Measurements from ENCODE around the gene AK5.
A peak's percentile ranks its signal among the peaks of the same experiment; 100 is the strongest.

AK5 gene

DNA sequence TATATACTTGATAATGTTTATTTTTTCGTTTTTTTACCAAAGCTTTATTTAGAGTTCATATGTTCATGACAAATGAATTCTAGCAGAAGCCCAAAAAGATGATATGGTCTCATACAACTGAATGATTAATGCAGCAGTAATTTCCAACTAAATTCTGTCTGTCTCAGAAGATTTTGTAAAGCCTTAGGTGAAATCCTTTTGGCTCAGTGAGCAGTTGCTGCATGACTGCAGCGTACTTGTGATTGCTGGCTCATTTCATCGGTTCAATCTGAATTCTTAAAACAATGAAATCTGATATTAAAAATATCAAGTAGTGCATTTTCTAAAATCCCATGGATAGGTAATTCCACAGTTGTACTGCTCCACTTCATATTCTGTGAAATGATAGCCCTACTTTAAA is 73.2 kb downstream of the AK5 start:
- no peak for DNase-seq

DNA sequence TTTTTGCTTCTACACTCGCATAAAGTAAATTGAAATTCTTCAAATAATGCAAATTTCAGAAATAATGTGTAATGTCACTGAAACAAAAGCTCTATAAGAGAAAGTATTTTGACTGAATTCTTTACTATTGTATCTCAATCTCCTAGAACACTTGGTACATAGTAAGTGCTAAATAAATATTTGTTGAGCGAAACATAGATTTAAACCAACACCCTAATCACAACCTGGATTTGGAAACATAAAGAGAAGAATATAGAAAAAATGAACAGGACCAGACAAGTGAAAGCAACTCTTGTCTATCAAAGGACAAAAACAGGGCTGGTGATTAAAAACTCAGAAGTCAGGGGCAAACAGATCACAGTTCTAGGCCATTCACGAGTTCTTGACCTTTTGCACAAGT is 74.3 kb downstream of the AK5 start:
- DNase-seq, result no peak

DNA sequence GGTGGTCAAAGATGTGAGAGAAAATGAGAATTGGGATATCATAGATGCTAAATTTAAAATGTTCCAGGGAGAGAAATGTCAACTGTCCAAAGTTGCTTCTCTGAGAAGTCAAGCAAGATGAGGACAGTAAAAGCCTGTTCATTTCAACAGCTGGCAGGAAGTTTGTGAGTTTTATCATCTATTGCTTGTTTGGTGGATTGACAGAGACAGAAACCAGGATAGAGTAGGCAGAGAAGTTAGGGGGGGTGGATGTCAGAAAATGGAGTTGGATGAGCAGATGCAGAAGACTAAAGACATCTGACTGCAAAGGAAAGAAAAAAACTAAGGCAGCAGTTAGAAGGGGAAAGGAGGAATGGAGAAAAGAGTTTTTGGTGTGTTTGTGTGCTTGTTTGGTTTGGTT is 78.4 kb downstream of the AK5 start:
- DNase-seq, result no peak

DNA sequence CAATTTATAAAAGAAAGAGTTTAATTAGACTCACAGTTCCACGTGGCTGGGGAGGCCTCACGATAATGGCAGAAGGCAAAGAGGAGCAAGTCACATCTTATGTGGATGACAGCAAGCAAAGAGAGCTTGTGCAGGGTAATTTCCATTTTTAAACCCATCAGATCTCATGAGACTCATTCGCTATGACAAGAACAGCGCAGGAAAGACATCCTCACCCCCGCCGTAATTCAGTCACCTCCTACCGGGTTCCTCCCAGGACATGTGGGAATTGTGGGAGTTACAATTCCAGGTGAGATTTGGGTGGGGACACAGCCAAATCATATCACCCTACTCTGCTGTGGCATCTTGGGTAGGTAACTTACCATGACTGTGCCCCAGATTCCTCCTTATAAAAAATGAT is 79.8 kb downstream of the AK5 start:
- DNase-seq, result no peak

DNA sequence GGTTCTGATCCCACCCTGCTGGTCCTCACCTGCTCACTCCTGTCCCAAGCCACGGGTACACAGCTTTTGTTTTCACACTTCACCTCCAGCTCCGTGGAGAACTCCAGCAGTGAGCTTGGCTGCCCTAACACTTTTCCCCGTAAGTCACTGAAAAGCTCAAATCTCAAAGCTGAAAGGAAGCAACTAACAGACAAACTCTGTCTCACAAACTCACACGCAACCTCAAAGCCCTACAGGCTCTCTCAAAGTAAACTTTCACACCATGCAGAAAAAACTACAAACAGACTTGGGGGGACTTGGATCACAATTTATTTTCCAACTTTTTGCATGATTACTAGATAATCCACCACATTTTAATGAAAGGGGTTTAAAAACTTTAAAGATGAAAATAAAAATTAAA is 88.3 kb downstream of the AK5 start:
- no peak for DNase-seq

DNA sequence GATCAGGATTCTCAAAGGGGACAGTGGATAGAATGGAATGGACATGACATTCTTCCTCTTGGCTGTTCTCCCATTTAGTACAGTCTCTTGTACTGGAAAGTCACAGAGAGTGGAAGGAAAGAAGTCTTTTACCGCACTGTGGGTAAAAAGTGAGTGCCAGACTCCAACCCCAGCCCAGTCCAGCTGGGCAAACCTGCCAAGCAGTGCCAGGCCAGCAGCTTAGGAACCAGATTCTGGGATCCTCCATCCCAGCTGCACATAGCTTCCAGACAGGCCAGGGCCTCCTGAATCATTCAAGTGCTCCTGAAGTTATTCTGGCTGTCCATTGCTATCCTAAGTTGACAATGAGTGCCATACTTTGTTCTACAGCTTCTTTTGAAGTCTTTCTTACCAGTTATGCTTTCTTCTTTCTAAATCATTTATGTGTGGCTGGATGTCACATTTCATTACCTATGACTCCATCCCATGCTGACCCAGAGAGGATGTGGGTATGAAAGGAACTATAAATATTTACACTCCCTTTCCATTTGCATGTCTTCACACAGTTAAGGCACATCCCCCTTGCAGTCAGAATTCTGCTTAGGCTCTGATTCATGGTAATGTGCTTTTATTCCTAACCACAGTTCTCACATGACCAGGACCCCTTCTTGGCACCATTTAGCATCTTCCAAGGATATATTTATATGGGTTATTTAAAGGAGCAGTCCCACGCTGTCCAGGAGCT is 88.9 kb downstream of the AK5 start:
- DNase-seq, result peak; percentile 6

DNA sequence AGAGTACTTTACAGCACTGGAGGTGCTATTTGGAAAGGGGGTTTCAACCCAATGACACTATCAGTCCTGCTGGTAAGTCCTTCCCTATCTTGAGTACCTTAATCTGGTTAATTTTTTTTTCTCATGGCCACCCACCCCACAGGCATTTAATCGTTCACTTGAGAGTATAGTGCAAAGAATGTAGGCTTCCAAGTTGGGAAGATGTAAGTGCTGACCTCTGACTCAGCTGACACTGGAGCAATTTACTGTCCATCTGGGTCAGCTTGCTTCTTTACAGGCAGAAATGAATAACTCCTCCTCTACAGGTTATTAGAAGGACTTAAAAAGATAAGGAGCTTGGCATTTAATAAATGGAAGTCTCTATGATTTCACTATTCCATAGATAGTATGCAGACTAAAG is 89.6 kb downstream of the AK5 start:
- DNase-seq, result no peak

DNA sequence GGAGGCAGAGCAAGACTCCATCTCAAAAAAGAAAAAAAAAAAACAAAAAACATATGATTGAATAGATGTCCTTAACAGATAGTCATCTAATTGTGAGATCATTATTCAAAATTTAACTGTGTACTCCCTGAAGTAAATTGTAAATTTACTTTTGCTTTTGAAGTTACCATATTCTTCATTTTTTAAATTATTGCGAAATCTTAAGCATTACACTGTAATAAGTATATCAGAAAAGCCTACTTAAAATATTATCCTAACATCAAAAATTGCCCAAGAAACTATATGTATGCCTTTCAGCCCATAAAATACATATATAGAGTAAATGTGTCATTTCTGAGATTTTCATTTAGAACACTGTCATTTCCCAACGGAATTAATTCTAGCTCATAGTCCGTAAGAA is 91.9 kb downstream of the AK5 start:
- DNase-seq, result no peak

DNA sequence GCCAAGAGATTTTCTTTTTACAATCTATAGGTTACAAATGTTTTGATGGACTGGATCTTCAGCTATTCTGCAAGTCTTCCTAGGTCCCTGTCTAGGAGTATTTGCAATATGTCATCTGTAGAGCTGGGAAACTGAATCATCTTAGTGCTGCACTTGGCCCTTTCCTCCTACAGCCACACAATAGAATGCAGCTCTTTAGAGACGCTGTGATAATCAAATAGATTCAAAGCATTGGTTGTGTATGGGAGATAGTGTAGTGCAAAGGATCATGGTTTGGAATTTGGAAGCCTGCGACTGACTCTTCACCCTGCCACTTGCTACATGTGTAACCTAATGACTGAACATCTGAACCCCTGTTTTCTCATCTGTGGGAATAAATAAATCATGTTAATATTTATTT is 93.7 kb downstream of the AK5 start:
- DNase-seq, result no peak

DNA sequence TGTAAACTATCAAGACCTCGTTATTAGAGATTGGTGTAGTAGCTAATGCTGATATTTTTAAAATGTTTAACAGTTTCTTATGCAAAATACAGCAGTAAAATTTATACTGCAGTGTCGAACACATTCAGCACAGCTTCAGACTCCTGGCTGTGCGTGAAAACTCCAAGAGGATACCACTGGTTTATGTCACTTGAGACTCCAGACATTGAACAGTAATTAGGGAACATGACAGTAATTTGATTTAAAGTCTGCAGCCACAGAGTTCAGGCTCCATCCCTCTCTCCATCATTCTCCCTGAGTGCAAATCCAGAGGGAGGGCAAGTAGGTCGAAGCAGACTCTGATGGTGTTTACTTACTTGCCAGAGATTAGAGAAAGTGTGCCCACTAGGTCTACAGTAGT is 94.2 kb downstream of the AK5 start:
- no peak for DNase-seq

DNA sequence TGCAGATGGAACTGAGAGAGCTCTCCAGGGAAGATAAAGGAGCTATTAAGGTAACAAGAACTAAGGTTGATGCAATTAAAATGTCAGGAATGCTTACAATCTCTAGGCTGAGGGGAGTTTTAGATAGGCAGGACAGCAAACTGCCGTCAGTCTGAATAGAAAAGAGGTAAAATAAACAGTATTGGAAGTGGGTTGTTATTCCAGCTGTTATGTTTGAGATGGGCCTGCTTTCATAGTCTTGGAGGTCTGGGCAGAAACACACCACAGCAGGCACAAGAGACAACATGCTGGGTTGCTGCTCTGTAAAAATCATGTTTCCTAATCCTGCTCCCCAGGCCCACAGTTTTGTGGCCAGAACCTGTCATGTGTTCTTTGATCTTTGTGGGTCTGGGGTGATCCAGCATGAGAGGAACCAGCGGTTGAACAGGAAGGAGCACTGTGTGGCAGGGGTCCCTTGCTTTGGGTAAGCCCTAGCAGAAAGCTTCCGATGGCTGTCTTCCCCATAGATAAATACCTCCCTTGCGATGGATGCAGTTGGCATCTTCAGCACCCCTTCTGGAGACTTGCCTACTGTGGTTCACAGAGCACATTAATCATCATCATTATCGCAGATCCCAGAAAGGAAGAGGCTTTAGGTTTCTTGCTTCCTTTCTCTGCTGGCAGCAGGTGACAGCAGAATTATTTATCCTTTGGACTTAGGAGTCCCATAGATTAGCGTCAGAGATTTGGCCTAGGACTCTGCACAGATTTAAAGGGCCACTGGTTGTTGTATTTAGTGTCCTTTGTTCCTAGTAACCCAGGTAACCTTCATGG is 97.1 kb downstream of the AK5 start:
- DNase-seq, result no peak

DNA sequence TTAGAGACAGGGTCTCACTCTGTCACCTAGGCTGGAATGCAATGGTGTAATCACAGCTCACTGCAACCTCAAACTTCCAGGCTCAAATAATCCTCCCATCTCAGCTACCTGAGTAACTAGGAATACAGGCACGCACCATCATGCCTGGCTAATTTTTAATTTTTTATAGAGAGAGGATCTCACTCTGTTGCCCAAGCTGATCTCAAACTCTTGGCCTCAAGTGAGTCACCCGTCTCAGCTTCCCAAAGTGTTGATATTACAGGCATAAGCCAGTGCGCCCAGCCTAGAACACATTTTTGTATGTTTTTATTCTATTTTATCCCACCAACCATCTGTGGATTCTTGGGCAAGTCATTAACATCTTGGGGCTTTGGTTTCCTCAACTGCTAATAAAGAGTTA is 100.5 kb downstream of the AK5 start:
- DNase-seq, result no peak

DNA sequence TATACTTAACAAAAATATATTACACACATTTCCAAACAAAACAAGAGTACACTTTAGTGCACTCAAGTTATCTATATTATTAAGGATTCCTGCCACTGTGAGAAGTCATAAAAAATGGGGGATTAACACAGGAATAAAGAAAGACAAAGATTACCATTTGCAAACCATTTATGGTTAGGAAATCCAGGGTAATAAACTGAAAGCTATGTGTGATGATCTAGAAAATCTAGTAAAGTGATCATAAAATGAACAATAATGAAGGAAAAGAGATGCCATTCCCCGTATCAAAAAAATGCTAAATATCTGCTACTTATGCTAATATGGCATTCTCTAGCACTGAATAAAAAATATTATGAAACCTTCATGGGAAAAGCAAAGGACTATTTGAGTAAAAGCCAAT is 101.4 kb downstream of the AK5 start:
- no peak for DNase-seq

DNA sequence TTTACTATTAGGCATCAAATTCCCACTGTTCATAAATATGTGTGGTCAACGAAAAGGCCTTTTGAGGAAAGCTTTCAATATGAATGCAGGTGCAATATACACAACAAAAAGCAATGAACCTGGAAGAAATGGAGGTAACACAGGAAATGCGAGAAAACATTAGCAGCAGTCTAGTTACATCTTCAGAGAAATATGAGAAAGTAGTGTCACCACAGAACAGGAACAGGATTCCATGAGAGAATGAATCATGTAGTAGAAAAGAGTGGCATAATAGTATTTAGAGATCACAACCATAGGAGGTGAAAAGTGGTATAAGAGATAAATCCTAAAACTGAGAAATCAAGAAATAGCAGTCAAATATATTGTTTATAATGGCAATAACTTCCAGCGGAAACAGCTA is 103.7 kb downstream of the AK5 start:
- DNase-seq, result no peak

DNA sequence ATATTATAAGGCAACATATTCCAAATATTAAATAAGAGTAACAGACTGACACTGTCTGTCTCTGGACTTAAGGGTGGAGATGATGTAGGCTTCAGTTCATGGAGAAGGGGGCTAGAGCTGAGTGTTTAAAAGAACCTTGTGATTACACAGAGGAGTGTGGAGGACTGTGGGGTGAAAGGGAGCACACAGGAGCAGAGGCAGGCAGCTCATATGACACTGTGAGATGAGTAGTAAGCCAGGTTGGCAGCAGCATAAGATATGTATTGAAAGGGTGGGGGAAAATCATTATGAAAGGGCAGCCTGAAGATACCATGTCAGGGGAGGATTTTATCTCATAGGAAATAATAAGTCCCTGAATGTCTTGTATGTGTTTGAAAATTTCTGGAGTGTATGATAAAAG is 104.5 kb downstream of the AK5 start:
- no peak for DNase-seq

DNA sequence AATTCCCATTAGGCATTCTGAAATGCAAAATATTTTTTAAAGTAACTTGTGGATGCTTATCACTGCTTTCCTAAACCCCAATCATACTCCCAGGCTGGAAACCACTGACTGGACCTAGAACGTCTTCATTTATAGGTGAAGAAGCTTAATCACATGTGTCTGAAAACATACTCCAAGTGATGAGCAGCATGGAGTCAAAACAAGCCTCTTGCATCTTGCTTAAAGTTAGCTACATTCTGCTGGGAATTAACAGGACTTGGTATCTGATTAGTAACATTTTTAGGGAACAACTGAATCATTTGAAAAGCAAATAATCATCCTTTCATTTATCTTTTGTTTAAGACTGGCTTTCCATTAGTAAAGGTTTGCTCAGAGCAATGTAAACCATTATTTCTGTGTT is 105.7 kb downstream of the AK5 start:
- DNase-seq, result no peak

DNA sequence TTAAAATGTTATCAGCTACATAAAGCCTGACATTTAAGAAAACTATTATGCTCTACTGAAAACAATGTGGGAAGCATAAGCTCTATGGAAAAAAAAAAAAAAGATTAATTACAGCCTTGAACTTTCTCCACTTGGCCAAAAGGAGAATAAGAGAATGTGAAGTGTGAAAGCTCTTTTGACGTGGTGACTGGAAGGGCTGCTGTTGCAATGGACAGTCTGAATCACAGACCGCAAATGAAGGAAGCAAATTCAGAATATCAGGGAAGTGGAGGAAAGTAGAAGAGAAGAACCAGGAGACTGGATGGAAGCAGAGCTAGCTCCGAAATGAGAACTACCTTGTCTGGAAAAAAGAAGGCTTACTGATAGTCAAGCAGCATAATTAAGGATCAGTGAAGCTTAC is 106.8 kb downstream of the AK5 start:
- no peak for DNase-seq

DNA sequence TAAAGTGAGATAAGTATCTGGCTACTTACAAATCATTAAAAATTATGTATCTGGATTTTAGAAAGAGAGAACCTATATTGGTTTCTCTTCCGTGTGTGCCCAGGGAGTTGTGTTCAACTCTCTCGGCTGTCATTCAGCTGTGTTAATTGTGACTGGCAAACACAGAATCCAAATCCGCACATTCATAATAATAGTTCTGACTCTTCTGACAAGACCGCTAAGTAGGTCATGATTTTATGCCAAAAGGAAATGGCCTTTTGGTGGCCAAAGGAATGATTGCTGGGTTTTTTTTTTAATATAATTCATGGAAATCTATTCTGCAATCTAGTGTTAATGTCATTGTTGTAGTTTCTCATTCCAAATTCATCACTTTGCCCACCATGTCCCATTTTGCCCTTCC is 110.7 kb downstream of the AK5 start:
- no peak for DNase-seq

DNA sequence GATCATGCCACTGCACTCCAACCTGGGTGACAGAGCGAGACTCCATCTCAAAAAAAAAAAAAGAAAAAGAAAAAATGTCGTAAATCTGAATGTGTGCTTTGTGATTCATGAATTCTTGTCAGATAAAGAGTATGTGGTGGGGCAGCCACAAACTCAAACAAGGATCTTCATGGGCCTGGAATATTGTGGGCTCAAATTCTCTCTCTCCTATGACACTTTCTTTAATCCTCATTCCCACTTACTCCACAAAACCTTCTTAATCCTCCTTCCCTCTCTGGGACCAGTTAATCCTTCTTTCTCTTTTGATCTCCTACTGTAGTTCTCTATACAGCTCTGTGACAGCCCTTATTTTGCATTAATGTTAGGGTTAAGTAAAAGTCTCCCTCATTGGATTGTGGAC is 112.3 kb downstream of the AK5 start:
- no peak for DNase-seq

DNA sequence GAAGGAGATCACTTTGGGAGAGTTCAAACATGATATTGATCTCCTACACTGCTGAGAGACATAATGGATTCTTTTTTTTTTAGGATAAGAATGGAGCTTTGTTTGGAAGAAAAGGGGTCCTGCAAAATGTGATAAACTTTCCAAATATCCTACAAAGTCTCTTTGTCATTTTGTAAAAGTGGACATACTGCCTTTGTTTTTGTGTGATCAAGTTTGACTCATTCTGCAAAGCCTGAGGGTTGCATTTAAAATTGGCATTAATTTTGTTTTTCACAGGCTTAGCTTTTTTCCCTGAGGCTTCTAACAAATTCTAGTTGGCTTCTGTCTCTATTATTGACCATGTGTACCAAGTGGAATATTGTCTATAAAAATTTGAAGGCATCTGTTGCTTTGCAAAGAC is 113.2 kb downstream of the AK5 start:
- no peak for DNase-seq

DNA sequence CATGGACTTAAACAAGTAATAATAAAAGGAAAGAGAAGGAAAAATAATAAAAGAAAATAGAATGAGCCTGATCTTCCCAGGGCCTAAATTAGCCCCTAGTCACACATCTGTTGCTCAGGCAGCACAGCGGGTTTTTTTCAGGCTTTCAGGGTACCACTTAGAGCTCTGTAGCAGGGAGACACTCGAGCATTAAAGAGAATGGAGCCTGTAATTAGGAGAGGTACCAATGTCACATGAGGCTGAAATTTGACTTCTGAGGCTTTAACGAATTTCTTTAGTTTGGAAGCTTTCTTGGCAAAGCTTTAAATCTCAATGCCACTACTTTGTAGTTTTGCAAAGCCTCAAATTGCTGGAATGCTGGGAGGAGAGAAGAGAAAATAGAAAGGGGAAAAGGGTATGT is 116.3 kb downstream of the AK5 start:
- no peak for DNase-seq

DNA sequence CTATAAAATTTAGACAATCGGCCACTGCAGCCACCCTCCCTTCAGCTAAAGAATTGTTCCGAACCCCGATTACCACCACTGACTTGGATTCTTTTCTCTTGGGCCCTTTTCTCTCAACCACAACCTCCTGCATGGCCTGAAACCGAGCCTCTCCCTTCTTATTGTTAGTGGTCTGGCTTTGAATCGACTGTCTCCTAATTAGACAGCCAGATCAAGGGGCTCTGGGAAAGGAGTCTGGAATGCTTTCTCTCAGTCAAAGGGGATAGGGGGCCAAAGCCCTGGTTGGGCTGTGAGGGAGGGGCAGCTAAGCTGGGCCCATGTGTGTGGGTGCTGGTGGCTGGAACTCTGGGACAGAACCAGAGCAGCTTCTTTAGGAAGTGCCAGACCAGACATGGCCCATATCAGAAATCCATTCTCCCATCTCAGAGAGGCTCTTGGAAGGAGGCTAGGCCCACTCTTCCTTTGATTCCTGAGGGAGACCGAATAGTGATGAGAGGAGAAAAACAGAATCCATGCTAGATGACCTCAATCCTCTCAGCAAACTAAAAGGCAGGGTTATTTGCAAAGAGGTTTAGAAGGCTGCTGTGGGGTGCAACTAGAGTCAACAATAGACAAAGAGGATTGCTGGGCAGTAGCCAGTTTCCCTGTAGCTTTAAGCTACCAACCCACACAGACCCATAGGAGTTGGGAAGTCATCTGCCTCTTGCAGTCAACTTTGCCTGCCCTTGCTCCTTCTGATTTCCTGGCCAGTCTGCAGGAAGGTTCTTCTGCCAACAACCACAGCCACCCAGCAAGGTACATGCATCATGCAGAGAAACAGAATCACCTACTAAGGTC is 117.6 kb downstream of the AK5 start:
- DNase-seq, result no peak

DNA sequence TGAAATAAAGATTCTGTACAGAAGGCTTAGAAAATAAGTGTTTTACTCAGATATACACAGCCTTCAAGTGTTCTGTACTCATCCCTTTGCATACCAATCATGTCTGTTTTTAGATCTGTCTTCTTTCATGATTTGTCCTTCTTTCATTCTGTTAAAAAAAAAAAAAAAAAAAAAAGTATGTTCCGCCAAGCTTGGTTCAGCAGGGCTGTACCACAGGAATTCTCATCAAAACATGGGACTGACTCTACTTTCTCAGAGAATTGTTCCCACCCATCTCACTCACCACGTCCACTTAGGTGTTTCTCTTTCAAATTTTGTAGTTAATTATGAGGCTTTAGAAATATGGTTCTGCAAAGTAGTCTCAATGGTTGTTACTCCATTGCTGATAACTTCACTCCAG is 119.0 kb downstream of the AK5 start:
- no peak for DNase-seq

DNA sequence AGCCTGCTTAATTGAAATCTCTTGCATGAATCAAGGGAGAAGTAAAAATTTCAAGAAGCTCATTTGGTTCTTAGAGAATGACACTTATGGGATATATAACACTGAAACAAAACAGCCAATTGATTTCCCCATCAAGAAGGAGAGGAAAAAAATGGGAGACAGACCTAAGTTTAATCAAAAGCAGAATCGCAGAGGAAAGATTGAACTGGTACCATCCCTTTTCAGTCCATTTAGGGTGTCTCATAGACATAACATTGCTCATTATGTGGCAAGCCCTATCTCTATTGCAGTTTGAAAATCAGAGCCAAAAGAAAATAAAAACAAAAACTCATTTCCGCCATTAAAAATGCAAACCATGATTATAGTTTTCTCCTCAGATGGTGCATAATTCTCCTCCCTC is 119.6 kb downstream of the AK5 start:
- DNase-seq, result no peak

Measured in activated CD4-positive, alpha-beta T cell treated with anti-CD3 and anti-CD28 coated beads, Interleukin-10, Interleukin-2, amounts not matched to agents 100 ng/mL and 50 ng/mL, durations not matched to agents 16 hours and 8 hours (primary cell).